Erythroblast (primary cell): ENCODE data around the gene CWC25.

ENCODE experiments used
- GATA1 ChIP-seq: IDR thresholded peaks from 2 replicates; pipeline ENCODE4 v1.6.1; 2011; ENCODE audit warnings: low read depth, mild to moderate bottlenecking, control low read depth, low read length, moderate library complexity
- POLR2A ChIP-seq: IDR thresholded peaks from 2 replicates; pipeline ENCODE4 v1.6.1; 2011; ENCODE audit warnings: mild to moderate bottlenecking, low read length

DNA sequence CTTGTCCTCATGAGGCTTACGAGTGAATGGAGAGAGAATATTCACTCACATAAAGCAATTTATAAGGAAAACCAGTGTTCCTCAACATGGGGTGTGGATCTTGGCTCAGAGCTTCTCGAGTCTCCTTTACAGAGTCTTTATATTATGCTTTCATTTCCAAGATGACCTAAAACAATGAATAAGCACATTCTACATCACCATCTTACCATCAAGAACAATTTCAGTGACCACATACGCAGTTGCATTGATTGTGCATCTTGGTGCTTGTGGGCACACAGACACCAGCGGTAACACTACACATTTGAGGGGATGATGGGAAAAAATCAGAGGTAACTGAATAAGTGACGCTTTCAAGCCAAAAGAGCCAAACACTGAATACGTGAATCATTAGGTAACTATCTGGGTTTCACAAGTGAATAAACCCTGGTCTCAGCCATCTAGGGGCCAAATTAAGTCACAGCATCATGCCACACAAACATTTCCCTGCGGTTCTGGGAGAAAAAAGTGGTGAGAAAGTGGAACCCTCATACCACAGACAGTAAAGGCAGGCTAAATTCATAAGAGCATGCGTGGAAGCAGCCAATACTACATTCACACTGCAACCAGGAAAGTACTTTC is 9.4 kb downstream of the CWC25 start:
- TF ChIP-seq POLR2A = no peak
- TF ChIP-seq GATA1 = no peak
